GM21619 (cell line): Measurements from ENCODE around the gene SYT13.

ENCODE experiments used
- ATAC-seq: cut with Tn5 transposase; IDR thresholded peaks from one replicate; pipeline ENCODE4 v1.9.1; 2021; ENCODE audit not compliant: unreplicated experiment

Gene SYT13, protein sequence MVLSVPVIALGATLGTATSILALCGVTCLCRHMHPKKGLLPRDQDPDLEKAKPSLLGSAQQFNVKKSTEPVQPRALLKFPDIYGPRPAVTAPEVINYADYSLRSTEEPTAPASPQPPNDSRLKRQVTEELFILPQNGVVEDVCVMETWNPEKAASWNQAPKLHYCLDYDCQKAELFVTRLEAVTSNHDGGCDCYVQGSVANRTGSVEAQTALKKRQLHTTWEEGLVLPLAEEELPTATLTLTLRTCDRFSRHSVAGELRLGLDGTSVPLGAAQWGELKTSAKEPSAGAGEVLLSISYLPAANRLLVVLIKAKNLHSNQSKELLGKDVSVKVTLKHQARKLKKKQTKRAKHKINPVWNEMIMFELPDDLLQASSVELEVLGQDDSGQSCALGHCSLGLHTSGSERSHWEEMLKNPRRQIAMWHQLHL

DNA sequence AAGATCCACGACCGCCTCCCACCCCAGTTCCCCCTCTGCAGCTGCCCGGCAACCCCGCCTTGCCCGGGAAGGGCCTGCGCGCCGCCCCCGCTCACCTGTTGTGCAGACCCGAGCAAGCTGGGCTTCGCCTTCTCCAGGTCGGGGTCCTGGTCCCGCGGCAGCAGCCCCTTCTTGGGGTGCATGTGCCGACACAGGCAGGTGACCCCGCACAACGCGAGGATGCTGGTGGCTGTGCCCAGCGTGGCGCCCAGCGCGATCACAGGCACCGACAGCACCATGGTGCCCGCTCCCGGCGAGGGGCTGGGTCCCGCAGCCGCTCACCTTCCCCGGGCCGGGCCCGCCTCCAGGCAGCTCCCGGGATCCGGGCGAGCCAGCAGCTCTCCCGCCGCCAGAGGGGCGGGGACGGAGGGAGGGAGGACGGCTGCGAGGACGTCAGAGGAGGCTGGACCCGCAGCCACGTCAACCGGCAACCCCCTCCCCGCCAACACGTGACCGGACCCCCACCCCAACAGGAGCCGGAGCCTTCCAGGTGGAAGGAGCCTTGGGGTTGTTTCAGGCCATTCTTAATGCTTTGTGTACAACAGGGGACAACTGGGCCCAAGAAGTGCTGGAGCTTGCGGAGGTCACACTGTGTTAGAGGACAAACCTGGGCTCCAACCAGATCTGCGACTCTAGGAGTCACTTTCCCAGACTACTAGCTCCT, at the start of gene SYT13:
TSS of gene SYT13 (minus strand) at position 412 of the 703 bp plus-strand sequence. CDS start at position 278, 134 bp downstream.
- no peak for ATAC-seq

DNA sequence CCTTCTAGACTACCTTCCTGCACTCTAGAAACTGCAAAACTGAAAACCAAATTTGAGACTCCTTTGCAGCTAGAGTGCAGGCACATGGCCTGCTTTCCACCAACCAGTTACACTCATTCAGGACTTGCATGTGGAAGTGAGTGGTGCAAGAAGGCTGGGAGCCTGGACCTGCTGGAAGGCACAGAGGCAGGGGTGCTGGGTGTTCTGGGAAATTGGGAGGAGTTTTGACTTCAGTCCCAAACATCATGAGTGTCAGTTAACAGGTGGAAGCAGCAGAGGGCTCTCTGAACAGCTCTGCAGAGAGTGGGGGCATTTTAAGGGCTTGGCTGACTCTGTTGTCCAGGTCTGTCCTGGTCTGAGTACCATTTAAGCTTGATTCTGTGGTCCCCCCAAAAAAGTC, 49.3 kb upstream of the SYT13 start:
- no peak for ATAC-seq

DNA sequence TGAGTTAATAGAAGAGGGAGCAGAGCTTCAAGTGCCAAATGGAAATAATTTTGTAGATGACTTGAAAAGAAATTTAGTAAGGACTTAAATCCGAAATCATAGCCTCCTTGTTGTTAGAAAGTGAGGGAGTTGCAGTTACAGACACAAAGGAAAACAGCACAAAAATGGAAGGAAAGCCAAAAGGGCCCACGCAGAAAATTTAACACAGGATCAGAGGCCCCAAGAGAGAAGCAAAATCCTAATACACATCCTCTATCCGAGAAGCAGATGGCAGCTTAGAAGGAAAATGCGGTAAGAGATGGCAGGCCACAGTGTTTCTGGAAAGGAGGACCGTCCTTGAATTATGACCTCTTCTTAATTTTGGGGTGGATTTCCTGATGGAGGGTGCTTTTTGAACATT, 48.7 kb upstream of the SYT13 start:
- no peak for ATAC-seq

DNA sequence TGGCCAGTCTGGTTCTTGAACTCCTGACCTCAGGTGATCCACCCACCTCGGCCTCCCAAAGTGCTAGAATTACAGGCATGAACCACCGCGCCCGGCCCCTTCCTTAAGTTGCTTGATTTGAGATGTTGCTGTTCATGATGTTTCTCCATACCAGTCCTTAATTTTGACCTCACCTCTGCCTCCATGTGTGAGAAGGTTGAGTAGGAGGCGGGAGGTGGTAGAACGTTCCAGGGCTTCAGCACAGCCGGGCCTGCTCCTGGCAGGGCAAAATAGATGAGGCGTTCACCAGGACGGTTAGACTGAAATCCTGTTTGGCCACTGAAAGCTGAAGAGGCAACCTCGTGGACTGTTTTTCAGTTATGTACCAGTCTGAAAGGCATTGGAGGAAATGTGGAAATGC, 48.3 kb upstream of the SYT13 start:
- no peak for ATAC-seq

DNA sequence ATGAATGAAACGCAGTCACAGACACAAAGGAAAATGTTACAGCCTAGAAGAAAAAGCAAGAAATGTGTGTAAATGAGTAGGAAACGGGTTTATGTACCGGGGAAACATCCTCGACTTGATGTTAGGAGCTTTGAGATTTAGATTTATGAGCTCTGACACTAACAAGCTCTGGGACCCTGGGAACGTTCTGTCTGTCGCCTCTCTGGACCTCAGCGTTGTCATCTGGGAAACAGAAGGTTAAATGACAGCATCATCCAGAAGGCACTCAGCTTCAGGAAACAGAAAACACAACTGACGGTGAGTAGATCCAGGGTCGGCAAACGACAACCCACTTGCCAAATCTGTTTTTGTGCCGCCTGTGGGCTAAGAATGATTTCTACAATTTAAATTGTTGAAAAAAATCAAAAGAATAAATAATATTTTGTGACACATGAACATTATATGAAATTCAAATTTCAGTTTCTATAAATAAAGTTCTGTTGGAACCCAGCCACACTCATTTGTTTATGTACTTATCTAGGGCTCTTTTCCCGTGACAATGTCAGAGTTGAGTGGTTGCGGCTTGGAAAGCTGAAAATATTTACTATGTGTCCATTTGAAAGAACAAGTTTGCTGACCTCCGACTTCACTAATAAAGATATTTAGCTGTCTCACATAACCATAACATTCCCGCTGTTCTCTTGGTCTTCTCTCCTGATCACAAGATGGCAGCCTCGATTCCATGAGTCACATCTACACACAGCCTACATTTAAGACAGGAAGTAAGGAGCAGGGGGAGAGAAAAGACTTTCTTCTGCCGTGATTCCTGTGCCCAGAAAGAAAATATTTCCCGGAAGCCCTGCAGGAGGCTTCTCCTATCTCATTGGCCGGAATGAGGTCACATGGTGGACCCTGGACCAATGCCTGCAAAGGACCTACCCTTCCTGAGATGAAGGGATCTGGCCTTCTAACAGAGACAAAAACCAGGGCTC, 47.1 kb upstream of the SYT13 start:
- ATAC-seq = no peak

DNA sequence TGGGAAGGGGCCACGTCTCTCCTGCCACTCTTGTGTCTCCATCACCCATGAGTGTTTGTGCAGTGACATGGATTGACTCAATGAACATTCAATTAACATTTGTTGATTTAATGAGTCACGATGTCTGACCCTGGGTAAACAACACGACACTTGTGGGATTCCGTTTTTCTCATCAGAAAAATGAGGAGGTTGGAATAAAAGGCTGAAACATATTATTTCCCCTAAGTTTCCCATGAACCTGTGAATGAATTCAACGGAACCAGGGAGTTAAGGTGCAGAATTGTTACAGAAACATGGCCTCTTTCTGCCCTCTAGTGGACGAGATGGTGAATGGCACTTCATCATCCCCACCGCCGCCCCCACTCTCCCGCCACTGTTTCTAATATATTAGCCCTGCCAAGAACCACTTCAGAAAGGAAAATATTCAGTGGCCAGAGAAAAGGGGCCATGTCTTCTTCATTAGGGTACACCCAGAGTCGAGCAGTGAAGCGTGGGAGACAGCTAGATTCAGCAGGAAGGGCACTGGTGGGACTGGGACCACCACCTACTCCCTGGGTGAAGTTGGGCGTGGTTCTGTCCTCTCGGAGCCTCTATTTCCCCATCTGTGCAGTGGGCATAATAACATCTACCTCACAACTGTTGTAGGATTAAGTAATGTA, 46.3 kb upstream of the SYT13 start:
- no peak for ATAC-seq

DNA sequence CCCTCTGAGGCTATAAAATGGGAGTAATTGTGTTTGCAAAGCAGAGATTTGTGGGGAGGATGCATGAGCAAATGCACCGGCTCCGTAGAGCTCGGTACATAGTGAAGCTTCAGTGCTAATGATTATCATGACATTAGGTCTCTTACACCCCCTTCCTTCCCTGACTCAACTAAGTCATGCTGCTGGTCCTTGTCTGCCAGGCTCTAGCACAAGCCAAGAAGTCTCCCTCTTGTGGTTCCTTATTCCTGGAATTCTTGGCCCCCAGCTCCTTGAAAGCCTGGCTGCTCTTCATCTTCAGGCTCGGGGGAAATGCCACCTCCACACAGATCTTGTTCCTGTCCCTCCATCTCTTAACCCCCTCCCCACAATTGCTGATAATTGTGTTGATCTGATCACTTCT, 45.7 kb upstream of the SYT13 start:
- no peak for ATAC-seq

DNA sequence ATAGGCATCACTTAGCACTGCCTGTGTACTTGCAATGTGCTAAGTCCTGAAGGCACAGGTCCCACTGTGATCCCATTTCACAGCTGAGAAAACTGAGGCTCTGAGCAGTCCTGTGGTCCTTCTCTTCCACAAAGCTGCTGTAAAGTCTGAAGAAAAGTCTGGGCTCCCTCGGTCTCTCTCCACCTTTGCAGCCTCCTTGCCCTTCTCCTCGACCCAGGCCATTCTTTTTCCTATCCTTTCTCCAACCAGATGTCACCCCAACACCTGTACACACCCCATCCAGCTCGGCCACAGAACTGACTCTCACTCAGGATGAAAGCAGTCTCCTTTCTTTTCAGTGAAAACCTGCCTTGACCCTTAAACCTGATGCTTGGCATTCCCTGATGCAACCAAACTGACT, 42.6 kb upstream of the SYT13 start:
- no peak for ATAC-seq

DNA sequence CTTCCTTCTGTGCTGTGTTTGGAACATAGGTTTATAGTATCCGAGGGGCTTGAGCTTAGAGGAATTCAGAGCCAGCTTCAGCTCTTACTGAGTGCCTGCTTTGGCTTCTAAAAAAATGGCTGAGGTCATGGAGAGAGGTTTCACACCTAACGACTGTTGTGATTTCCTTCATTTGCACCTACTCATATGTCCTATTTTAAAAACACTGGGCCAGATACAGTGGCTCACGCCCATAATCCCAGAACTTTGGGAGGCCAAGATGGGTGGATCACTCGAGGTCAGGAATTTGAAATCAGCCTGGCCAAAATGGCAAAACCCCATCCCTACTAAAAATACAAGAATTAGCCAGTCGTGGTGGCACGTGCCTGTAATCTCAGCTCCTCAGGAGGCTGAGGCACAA, 38.3 kb upstream of the SYT13 start:
- no peak for ATAC-seq

DNA sequence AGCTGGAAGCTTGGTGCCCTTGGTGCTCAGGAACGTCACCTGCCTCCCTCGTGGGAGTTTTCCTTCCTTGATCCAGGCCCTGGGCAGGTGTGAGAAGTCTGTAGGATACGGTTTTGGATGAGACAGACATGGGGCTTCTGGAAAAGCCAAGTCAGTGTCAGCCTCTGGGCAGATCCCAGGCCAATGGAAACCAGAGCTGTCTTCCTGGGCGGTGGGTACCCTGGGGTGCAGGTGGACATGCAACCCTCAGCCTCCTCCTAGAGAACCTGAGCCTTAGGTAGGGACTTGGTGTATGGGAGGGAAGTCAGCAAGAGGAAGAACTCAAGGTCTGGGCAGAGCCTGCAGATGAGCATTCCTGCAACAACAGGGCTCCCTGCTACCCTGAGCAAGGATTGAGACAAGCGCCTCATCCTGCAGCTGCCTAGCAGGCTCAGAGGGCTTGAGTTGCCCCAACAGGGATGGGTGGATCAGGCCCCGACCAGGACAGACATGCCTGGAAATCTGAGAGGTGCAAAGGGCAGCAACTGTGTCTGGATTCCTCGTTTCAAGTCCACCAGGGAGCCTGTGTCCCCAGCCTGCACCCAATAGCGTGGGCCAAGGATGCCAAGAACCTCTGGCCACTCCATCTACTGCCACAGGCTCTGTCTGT, 37.6 kb upstream of the SYT13 start:
- ATAC-seq = no peak

DNA sequence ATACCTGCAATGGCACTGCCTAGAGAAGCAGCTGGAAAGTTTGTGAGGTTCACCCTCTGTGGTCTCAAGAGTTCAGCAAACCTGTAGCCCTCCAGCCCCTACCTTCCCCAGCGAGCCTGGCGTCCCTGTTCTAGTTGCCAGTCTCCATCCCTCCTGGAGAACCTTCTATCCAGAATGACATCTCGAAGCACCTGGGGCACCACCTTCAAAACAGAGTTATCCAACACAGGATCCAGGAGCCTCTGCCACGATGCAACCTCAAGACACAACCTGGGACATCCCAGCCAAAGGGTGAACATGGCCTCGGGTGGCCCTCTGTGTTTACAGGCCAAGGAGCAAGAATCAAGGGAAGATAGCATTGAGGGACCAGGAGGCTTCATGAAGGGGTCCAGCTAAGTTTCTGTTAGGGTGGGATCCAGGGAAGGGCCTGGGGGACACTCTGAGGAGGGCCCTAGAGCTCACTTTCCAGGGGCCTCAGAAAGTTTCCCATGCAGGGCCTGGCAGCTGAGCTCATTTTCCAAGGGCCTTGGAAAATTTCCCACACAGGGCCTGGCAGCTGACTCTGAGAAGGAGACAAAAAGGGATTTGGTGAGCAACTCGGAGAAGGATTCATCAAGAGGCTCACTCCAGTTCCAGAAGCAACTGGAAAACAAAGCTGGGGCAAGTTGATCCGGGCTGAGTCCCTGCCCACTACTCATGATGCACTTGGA, 36.9 kb upstream of the SYT13 start:
- no peak for ATAC-seq

DNA sequence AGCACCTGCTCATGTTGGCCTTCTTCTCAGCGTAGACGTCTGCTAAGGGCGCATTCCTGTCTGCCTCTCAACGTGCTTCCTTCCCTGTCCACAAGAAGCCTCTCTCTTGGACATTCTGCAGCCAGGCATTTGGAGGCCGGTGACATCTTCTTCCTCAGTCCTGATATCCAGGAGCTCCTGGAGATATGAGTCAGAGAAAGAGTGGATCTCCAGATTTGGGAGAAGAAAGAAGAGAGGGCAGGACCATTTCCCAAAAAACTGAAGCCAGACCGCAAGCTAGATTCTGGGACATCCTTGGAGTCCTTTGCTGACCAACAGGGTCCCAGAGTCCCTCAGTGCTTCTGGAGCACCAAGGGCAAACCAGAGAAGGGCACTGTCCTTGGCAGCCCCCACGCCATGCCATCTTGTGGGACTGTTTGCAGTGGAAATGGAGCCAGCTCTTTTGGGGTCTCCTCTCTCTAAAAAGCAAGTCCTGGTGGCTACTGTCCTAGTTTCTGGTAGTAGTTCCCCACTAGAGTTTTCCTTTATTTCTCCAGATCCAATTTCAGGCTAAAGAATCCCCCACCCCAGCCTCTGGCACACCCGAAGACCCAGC, 36.1 kb upstream of the SYT13 start:
- no peak for ATAC-seq

DNA sequence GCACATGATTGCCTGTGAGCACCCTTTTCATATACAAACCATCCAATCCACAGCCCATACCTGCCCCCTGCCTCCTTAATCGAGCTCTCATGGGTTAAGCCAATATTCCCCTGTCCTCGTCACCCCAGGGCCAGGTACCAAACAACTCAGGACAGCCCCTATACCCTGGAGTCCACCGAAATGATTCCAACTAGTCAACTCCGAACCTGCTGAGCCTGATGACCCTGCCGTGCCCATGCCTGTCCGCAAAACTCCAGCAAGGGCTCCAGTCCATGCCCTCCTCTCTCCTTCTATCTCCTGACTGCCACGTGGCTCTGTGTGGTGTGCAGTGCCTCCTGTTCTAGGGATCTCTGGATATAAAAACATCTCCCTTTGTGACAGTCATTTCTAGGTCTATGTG, 35.5 kb upstream of the SYT13 start:
- ATAC-seq = no peak

DNA sequence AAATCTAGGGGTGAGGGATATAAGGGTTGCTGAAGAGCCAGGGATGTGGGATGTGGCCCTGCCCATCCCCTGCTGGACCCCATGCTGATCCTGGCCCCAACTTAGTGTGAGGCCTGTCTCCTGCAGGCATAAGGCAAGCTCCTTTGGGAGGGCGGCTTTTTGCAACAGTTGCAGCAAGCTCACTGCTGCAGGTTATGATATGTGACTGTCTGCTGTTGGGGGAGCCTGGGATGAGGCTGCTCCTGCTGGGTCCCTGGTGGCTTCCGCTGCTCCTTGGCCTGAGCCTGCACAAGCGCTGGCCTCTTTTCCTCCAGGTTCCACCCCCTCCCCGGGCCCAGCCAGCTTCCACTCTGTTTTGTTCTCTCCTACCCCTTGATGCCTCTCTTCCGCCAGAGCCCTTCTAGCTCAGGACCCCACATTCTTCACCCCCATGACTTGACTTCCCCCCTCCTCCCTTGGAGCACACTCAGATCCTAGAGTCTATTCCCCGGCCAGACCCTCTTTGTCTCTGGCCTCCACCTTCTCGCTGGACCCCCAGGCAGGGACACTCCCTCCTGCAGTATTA, 35.0 kb upstream of the SYT13 start:
- no peak for ATAC-seq

DNA sequence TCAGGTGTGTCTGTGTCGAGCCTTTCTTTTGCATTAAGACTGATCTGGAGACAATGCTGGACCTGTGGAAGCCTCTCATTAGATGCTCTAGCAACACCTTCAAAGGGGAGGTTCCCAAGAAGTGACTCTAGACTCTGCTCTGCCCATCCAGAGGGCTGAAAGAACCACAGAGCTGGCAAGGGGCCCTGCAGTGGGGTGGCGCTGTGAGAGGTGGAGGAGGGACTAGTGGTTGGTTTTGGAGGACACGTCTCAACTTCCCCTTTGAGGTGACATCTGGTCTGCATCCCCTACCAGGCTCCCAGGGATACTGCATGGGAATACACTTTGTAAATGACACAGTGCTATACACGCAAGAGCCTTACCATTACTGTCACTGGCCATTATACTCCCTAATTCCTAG, 34.2 kb upstream of the SYT13 start:
- ATAC-seq = no peak

DNA sequence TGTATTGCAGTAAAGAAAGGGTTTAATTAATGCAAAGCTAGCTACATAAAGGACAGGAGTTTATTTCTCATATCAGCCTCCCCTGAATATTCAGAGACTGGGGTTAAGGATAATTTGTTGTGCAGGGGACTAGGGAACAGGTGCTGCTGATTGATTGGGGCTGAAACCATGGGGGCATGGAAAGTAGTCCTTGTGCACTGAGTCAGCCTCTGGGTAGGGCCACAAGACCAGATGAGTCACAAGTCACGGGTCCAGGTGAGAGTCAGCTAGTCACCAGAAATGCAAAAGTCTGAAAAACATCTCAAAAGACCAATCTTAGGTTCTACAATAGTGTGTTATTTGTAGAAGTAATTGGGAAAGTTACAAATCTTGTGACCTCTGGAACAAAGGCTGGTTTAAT, 32.9 kb upstream of the SYT13 start:
- no peak for ATAC-seq

DNA sequence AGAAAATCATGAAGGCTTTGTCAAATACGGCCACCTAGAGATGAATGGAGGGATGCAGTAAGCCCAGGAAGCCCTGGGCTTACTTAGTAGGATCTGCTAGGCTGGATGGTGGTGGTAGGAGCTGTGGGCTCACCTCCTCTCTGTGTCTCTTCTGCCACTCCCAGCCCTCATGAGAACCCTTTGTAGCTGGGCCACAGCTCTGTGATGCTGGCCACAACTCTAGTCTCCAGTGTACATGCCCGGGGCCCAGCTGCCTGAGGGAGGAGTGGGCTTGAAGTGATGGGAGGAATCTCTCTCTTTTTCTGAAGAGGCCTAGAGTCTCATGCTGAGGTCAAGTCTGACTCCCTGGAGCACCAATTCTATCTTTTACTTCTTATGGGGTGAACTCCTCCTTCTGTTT, 32.4 kb upstream of the SYT13 start:
- no peak for ATAC-seq

DNA sequence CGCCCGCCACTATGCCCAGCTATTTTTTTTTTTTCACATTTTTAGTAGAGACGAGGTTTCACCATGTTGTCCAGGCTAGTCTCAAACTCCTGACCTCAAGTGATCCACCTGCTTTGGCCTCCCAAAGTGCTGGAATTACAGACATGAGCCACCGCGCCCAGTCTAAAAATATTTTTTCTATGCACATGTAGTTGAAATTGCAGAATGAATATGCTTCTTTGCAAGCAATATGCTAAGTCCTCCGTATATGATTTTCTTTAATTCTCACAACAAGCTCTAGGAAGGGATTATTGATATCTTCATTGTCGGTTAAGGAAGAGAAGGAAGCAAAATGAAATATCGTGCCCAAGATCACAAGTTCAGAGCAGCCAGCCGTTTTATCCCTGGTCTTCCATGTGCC, 30.1 kb upstream of the SYT13 start:
- no peak for ATAC-seq

DNA sequence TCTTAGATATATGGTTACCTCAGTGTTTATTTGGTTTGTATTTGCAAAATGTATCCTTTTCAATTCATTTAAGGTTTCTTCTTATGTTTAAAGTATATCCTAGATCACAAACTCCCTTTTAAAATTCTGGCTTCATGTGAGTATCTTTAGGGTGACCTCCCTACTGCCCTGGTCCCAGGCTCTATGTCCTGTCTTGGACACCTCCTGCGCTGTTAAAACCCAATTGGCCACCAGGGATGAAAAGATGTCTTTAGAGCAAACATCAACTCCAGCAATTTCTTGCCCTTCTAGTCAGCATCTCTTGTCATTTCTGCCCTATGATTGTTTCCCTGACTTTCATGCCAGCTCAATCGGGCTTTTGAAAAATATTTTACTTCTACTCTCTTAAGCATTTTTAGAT, 28.8 kb upstream of the SYT13 start:
- ATAC-seq = no peak
